HCT116 (cell line): Measurements from ENCODE around the gene TMEM151A. TPM values are rescaled to one million over a fixed set of nuclear protein-coding genes. Genes with fewer than 3 reads are reported as not detected.

Source experiments
- ATAC-seq: fragments of 200-7000 bp; cut with Tn5 transposase; 2 replicates; pipeline ENCODE4 v1.9.1; 2020; ENCODE audit warnings: mild to moderate bottlenecking, moderate library complexity
- BruUV-seq: library from RNA; stranded (reverse); fragments of 400-500 nt; replicated peaks from 2 replicates; lab custom pipeline; 2021; lab: Mats Ljungman, UMichigan
- CTCF ChIA-PET: fragments of 300-600 bp; sonication (Branson Sonifier 250); formaldehyde crosslinking; loops from one replicate; lab custom pipeline; 2021; ENCODE audit warnings: antibody characterized with exemption; lab: Charles Lee
- POLR2A ChIA-PET: fragments of 300-600, 350-600 bp; sonication (Branson Sonifier 250); formaldehyde crosslinking; loops from one replicate; lab custom pipeline; 2021; ENCODE audit warnings: antibody characterized with exemption; lab: Charles Lee
- RAD21 ChIA-PET, 2 experiments: fragments of 300-600 bp; sonication (Branson Sonifier 250); formaldehyde crosslinking; loops; one replicate each; lab custom pipeline; 2023; ENCODE audit warnings: low total read pairs in 2 of 2; ENCODE audit not compliant: uncharacterized antibody in 2 of 2, unreplicated experiment in 2 of 2, low non-redundant PET in 1 of 2; lab: Charles Lee
- DNase-seq: peaks from one replicate; pipeline ENCODE4 v3.0.0-alpha.2; 2010; ENCODE audit warnings: low read depth, low spot score
- H2AFZ ChIP-seq: fragments of 200-600 bp; shearing (Covaris generic), sonication (generic); 2 replicates; pipeline ENCODE4 v1.6.1; 2017; ENCODE audit warnings: low read depth, mixed run types, mixed read lengths, antibody characterized with exemption, low read length; ENCODE audit not compliant: poor library complexity, severe bottlenecking
- H3K27ac ChIP-seq: 2 replicates; pipeline ENCODE4 v1.5.1; 2012; ENCODE audit warnings: low read depth, low read length
- H3K27me3 ChIP-seq: fragments of 200-600 bp; sonication (generic); 2 replicates; pipeline ENCODE4 v1.6.1; 2016; ENCODE audit warnings: mixed run types, low read length, mixed read lengths; ENCODE audit not compliant: insufficient read depth
- H3K36me3 ChIP-seq, 2 experiments: fragments of 200-500 bp in 1 of 2; fragments of 200-600 bp in 1 of 2; sonication (Bioruptor generic) in 1 of 2; sonication (generic) in 1 of 2; 2 replicates each; pipeline versions ENCODE4 v1.5.1 to v1.6.1; 2014 to 2016; ENCODE audit warnings: low read length in 2 of 2, inconsistent platforms in 1 of 2, mixed read lengths in 1 of 2, mixed run types in 1 of 2; ENCODE audit not compliant: insufficient read depth in 2 of 2, control insufficient read depth in 1 of 2
- H3K4me1 ChIP-seq, 2 experiments: fragments of 200-600 bp in 1 of 2; sonication (generic) in 1 of 2; 2 replicates each; pipeline versions ENCODE4 v1.5.1 to v1.6.1; 2012 to 2017; ENCODE audit warnings: low read length in 2 of 2, inconsistent platforms in 1 of 2, mild to moderate bottlenecking in 1 of 2, mixed read lengths in 1 of 2, mixed run types in 1 of 2, moderate library complexity in 1 of 2; ENCODE audit not compliant: insufficient read depth in 2 of 2, control insufficient read depth in 1 of 2
- H3K4me2 ChIP-seq: fragments of 200-600 bp; sonication (generic); 2 replicates; pipeline ENCODE4 v1.6.1; 2017; ENCODE audit warnings: mixed run types, low read length, mixed read lengths
- H3K4me3 ChIP-seq, 2 experiments: fragments of 200-600 bp in 1 of 2; sonication (generic) in 1 of 2; replicated peaks in 1 of 2; 2 replicates each; pipeline ENCODE4 v1.5.1; 2011 to 2016; ENCODE audit warnings: low read length in 2 of 2, control low read depth in 1 of 2, low read depth in 1 of 2, mild to moderate bottlenecking in 1 of 2, mixed read lengths in 1 of 2, mixed run types in 1 of 2
- H3K79me2 ChIP-seq: fragments of 200-600 bp; sonication (generic); 2 replicates; pipeline ENCODE4 v1.6.1; 2017; ENCODE audit warnings: mild to moderate bottlenecking, mixed run types, low read length, moderate library complexity, mixed read lengths; ENCODE audit not compliant: insufficient read depth
- H3K9ac ChIP-seq: fragments of 200-600 bp; sonication (generic); 2 replicates; pipeline ENCODE4 v1.6.1; 2016; ENCODE audit warnings: low read length, mixed read lengths
- H3K9me2 ChIP-seq: fragments of 200-600 bp; sonication (generic), shearing (Covaris generic); 2 replicates; pipeline ENCODE4 v1.6.1; 2017; ENCODE audit warnings: mixed run types, mild to moderate bottlenecking, moderate library complexity; ENCODE audit not compliant: insufficient read depth
- H3K9me3 ChIP-seq, 2 experiments: fragments of 200-500 bp in 1 of 2; fragments of 200-600 bp in 1 of 2; sonication (Bioruptor generic) in 1 of 2; sonication (generic) in 1 of 2; 2 replicates each; pipeline ENCODE4 v1.6.1; 2014 to 2017; ENCODE audit warnings: low read length in 2 of 2, mixed read lengths in 2 of 2, inconsistent platforms in 1 of 2, low read depth in 1 of 2, mild to moderate bottlenecking in 1 of 2, mixed run types in 1 of 2, moderate library complexity in 1 of 2; ENCODE audit not compliant: control insufficient read depth in 1 of 2, insufficient read depth in 1 of 2
- H4K20me1 ChIP-seq: fragments of 200-600 bp; sonication (generic), shearing (Covaris generic); 2 replicates; pipeline ENCODE4 v1.6.1; 2017; ENCODE audit warnings: mixed run types, mild to moderate bottlenecking, moderate library complexity; ENCODE audit not compliant: insufficient read depth
- CBX3 ChIP-seq: IDR thresholded peaks from 2 replicates; pipeline ENCODE4 v1.6.1; 2012; ENCODE audit warnings: low read depth
- EZH2phosphoT487 ChIP-seq: fragments of 200-600 bp; IDR thresholded peaks from 2 replicates; pipeline ENCODE4 v1.6.1; 2018; ENCODE audit warnings: antibody characterized with exemption, borderline replicate concordance
- FOSL1 ChIP-seq: IDR thresholded peaks from 2 replicates; pipeline ENCODE4 v1.6.1; 2012; ENCODE audit warnings: low read depth
- POLR2AphosphoS5 ChIP-seq: IDR thresholded peaks from 2 replicates; pipeline ENCODE4 v1.6.1; 2011; ENCODE audit warnings: mild to moderate bottlenecking, low read depth, low read length, moderate library complexity
- REST ChIP-seq: IDR thresholded peaks from 2 replicates; pipeline ENCODE4 v1.6.1; 2012; ENCODE audit warnings: low read depth
- YY1 ChIP-seq: IDR thresholded peaks from 2 replicates; pipeline ENCODE4 v1.6.1; 2011; ENCODE audit warnings: low read length, low read depth, moderate library complexity, mild to moderate bottlenecking; ENCODE audit not compliant: insufficient replicate concordance; ENCODE audit errors: extremely low read depth
- ZFX ChIP-seq: fragments of 450-650 bp; IDR thresholded peaks from 2 replicates; pipeline ENCODE4 v1.6.1; 2017
- ZNF274 ChIP-seq: fragments of 200-500 bp; sonication (Bioruptor generic); IDR thresholded peaks from 2 replicates; pipeline ENCODE4 v1.6.1; 2014; ENCODE audit warnings: mild to moderate bottlenecking, low read depth, low read length, inconsistent platforms
- intact Hi-C: fragments of 100-400 bp; cut with micrococcal nuclease; formaldehyde crosslinking; loops from 2 replicates; pipeline ENCODE4 v1.10.0; 2022
- total RNA-seq: library from RNA; stranded (reverse); gene quantifications from one replicate; pipeline ENCODE4 v1.2.1, GENCODE V29; 2021; ENCODE audit not compliant: unreplicated experiment
- TF ChIP-seq, protein P1 (sequence below): IDR thresholded peaks from 2 replicates; pipeline ENCODE4 v1.6.1; 2011; ENCODE audit warnings: mild to moderate bottlenecking, low read length, moderate library complexity; ENCODE audit not compliant: insufficient replicate concordance; ENCODE audit errors: extremely low read depth

Gene TMEM151A
- total RNA-seq, 1 experiment from 2014 or later: 5.9 TPM

GRCh38 chr11:66243782-66244535 lies 47.7 kb upstream of the TMEM151A start:
- Histone ChIP-seq H3K4me3 (no peak overlapping the region), H2AFZ (no peak overlapping the region), H3K27me3 (no peaks in the 10 kb centered on the region), H3K4me2 (no peak overlapping the region), H3K79me2 (no peaks in the 10 kb centered on the region), H3K9ac (no peak overlapping the region), H3K27ac (no peak overlapping the region), H3K4me1 (no peaks in the 10 kb centered on the region), H3K9me3 (no peaks in the 10 kb centered on the region), H3K36me3 (0 out of 4 replicates have a peak, but pooled peaks cover 0 to 4% of the 10 kb centered on the region in 2 experiments), H3K9me2 (no peaks in the 10 kb centered on the region), H4K20me1 (no peaks in the 10 kb centered on the region)
- intact Hi-C loops: no loop called here
- ChIA-PET POLR2A (no interaction called here), RAD21 (no interaction called here), CTCF (no interaction called here)
- no peak for ATAC-seq
- BruUV-seq: TSS peak; percentile 43
- no peak for DNase-seq
- TF ChIP-seq REST: no peak
- TF ChIP-seq EZH2phosphoT487: no peak
- no peak for TF ChIP-seq ZNF274
- TF ChIP-seq, protein P1, sequence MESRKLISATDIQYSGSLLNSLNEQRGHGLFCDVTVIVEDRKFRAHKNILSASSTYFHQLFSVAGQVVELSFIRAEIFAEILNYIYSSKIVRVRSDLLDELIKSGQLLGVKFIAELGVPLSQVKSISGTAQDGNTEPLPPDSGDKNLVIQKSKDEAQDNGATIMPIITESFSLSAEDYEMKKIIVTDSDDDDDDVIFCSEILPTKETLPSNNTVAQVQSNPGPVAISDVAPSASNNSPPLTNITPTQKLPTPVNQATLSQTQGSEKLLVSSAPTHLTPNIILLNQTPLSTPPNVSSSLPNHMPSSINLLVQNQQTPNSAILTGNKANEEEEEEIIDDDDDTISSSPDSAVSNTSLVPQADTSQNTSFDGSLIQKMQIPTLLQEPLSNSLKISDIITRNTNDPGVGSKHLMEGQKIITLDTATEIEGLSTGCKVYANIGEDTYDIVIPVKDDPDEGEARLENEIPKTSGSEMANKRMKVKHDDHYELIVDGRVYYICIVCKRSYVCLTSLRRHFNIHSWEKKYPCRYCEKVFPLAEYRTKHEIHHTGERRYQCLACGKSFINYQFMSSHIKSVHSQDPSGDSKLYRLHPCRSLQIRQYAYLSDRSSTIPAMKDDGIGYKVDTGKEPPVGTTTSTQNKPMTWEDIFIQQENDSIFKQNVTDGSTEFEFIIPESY: no peak
- no peak for TF ChIP-seq POLR2AphosphoS5
- no peak for TF ChIP-seq CBX3
- TF ChIP-seq FOSL1: no peak
- TF ChIP-seq YY1: no peak
- TF ChIP-seq ZFX: no peak
